ENCODE data around the gene ZNF385B.

Gene ZNF385B

DNA sequence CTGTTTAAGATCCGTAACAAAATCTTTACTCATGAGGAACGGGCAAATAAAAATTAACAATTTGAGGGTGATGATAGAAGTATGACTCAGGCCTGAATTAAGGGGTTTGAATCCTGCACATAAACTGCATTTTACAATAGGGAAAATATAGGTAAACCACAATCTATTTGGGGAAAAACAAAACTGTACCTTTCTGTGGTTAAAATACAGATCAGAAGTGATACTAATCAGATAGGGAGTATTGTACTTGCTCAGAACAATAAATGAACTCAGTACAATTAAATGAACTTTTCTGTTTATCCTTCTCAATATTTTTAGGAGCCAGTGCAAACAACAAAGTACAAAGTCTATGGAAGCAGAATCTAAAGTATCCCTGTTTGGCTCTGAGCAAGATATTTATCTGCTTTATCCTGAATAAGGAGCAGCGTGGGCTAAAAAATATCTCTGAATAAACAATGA lies 287.3 kb downstream of the ZNF385B start (continued):
- no peak for TF ChIP-seq ZNF580 (tag by site-specific recombination; IDR thresholded peaks at IDR 0.05)
- TF ChIP-seq SETDB1 (IDR thresholded peaks at IDR 0.05; ENCODE audit: insufficient read length, low read length) = no peak
- no peak for TF ChIP-seq ZNF830 (tag by site-specific recombination; IDR thresholded peaks at IDR 0.05; ENCODE audit: low read depth)
- no peak for TF ChIP-seq FEZF1 (tag by site-specific recombination; IDR thresholded peaks at IDR 0.05)
- no peak for TF ChIP-seq ZFP69B (tag by site-specific recombination; IDR thresholded peaks at IDR 0.05)
- TF ChIP-seq, protein P1, sequence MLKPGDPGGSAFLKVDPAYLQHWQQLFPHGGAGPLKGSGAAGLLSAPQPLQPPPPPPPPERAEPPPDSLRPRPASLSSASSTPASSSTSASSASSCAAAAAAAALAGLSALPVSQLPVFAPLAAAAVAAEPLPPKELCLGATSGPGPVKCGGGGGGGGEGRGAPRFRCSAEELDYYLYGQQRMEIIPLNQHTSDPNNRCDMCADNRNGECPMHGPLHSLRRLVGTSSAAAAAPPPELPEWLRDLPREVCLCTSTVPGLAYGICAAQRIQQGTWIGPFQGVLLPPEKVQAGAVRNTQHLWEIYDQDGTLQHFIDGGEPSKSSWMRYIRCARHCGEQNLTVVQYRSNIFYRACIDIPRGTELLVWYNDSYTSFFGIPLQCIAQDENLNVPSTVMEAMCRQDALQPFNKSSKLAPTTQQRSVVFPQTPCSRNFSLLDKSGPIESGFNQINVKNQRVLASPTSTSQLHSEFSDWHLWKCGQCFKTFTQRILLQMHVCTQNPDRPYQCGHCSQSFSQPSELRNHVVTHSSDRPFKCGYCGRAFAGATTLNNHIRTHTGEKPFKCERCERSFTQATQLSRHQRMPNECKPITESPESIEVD (tag by site-specific recombination; IDR thresholded peaks at IDR 0.05) = peak; percentile 74
- no peak for TF ChIP-seq ZNF501 (tag by site-specific recombination; IDR thresholded peaks at IDR 0.05)
- TF ChIP-seq SP7 (tag by site-specific recombination; IDR thresholded peaks at IDR 0.05) = peak; percentile 66; the same call in 1 of the 2 replicates
- peak; percentile 30; the same call in 1 of the 2 replicates for TF ChIP-seq WT1 (tag by site-specific recombination; IDR thresholded peaks at IDR 0.05)
- no peak for TF ChIP-seq ZNF473 (tag by site-specific recombination; IDR thresholded peaks at IDR 0.05)
- TF ChIP-seq, protein P2, sequence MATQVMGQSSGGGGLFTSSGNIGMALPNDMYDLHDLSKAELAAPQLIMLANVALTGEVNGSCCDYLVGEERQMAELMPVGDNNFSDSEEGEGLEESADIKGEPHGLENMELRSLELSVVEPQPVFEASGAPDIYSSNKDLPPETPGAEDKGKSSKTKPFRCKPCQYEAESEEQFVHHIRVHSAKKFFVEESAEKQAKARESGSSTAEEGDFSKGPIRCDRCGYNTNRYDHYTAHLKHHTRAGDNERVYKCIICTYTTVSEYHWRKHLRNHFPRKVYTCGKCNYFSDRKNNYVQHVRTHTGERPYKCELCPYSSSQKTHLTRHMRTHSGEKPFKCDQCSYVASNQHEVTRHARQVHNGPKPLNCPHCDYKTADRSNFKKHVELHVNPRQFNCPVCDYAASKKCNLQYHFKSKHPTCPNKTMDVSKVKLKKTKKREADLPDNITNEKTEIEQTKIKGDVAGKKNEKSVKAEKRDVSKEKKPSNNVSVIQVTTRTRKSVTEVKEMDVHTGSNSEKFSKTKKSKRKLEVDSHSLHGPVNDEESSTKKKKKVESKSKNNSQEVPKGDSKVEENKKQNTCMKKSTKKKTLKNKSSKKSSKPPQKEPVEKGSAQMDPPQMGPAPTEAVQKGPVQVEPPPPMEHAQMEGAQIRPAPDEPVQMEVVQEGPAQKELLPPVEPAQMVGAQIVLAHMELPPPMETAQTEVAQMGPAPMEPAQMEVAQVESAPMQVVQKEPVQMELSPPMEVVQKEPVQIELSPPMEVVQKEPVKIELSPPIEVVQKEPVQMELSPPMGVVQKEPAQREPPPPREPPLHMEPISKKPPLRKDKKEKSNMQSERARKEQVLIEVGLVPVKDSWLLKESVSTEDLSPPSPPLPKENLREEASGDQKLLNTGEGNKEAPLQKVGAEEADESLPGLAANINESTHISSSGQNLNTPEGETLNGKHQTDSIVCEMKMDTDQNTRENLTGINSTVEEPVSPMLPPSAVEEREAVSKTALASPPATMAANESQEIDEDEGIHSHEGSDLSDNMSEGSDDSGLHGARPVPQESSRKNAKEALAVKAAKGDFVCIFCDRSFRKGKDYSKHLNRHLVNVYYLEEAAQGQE (tag by site-specific recombination; IDR thresholded peaks at IDR 0.05) = no peak
- no peak for TF ChIP-seq ZBTB10 (tag by site-specific recombination; IDR thresholded peaks at IDR 0.05)
- no peak for TF ChIP-seq ZNF155 (tag by site-specific recombination; IDR thresholded peaks at IDR 0.05)

DNA sequence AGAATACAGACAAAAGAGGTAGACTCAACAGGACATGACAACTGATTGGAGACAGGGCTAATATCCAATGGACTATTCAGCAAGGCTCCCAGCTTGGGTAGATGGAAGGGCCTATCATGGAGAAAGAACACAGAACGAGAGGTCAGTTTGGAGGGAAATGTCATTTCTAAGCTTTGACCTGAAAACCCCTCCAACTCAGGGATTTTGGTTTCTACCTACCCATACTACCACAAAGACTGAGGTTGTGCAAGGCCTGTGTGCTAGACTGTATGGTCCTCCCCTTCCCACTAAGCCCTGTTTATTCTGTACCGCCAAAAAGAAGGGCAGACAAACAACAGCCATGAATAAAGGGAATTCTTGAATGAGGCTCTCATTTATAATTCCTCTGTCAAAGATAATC lies 288.9 kb downstream of the ZNF385B start:
- peaks cover 18% of the 10 kb centered on the region for H3K4me1 ChIP-seq (ENCODE audit: control insufficient read depth, insufficient read depth, low read length)
- no peak for TF ChIP-seq SETDB1 (IDR thresholded peaks at IDR 0.05; ENCODE audit: insufficient read length, low read length)
- TF ChIP-seq, protein P3, sequence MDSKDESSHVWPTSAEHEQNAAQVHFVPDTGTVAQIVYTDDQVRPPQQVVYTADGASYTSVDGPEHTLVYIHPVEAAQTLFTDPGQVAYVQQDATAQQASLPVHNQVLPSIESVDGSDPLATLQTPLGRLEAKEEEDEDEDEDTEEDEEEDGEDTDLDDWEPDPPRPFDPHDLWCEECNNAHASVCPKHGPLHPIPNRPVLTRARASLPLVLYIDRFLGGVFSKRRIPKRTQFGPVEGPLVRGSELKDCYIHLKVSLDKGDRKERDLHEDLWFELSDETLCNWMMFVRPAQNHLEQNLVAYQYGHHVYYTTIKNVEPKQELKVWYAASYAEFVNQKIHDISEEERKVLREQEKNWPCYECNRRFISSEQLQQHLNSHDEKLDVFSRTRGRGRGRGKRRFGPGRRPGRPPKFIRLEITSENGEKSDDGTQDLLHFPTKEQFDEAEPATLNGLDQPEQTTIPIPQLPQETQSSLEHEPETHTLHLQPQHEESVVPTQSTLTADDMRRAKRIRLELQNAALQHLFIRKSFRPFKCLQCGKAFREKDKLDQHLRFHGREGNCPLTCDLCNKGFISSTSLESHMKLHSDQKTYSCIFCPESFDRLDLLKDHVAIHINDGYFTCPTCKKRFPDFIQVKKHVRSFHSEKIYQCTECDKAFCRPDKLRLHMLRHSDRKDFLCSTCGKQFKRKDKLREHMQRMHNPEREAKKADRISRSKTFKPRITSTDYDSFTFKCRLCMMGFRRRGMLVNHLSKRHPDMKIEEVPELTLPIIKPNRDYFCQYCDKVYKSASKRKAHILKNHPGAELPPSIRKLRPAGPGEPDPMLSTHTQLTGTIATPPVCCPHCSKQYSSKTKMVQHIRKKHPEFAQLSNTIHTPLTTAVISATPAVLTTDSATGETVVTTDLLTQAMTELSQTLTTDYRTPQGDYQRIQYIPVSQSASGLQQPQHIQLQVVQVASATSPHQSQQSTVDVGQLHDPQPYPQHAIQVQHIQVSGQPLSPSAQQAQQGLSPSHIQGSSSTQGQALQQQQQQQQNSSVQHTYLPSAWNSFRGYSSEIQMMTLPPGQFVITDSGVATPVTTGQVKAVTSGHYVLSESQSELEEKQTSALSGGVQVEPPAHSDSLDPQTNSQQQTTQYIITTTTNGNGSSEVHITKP (tag by site-specific recombination; IDR thresholded peaks at IDR 0.05) = peak; percentile 61; the same call in 1 of the 2 replicates
- ChIA-PET POLR2A (no interaction called here), CTCF (no interaction called here)
- H3K4me3 ChIP-seq (ENCODE audit: low read depth, low read length) = no peak overlapping the region
- no peak overlapping the region for H3K27ac ChIP-seq (ENCODE audit: extremely low read depth, low read depth, low read length)
- no peaks in the 10 kb centered on the region for H3K36me3 ChIP-seq (ENCODE audit: control insufficient read depth in 2 of 2, insufficient read depth in 1 of 2, low read length in 2 of 2)
- H3K9me3 ChIP-seq (ENCODE audit: control insufficient read depth, insufficient read depth, low read depth, low read length) = no peaks in the 10 kb centered on the region
